ELR (cell line): Measurements from ENCODE around the gene NAMPT.
A peak's percentile ranks its signal among the peaks of the same experiment; 100 is the strongest.
"Not testable (repeated sequence)": the region's sequence is repeated elsewhere in the genome, so short reads cannot be mapped to it uniquely, and the experiment has no call there.

Experiments
- DNase-seq: peaks from one replicate; pipeline ENCODE4 v3.0.0-alpha.2; 2015; ENCODE audit warnings: low read depth

NAMPT gene

GRCh38 chr7:106284714-106285050 is at the start of gene NAMPT:
Gene NAMPT (minus strand): TSS chr7:106284983. CDS start chr7:106284884, 99 bp downstream.
- DNase-seq: no peak

GRCh38 chr7:106332201-106332600 is 47.4 kb upstream of the NAMPT start:
- DNase-seq: no peak

GRCh38 chr7:106331441-106332175 is 46.8 kb upstream of the NAMPT start:
- no peak for DNase-seq

- peak; percentile 74 for DNase-seq
Observed at GRCh38 chr7:106329971-106330733, 45.4 kb upstream of the NAMPT start.

- peak; percentile 25 for DNase-seq
Observed at GRCh38 chr7:106329408-106329807, 44.6 kb upstream of the NAMPT start.

- no peak for DNase-seq
Observed at GRCh38 chr7:106327538-106328481, 43.0 kb upstream of the NAMPT start.

- no peak for DNase-seq
Observed at GRCh38 chr7:106326594-106327537, 42.1 kb upstream of the NAMPT start.

GRCh38 chr7:106324509-106324908 is 39.7 kb upstream of the NAMPT start:
- DNase-seq: not testable (repeated sequence)

GRCh38 chr7:106320254-106320770 is 35.5 kb upstream of the NAMPT start:
- DNase-seq: not testable (repeated sequence)

GRCh38 chr7:106318482-106318881 is 33.7 kb upstream of the NAMPT start:
- no peak for DNase-seq

GRCh38 chr7:106317971-106318370 is 33.2 kb upstream of the NAMPT start:
- DNase-seq: no peak

GRCh38 chr7:106316947-106317346 is 32.2 kb upstream of the NAMPT start:
- DNase-seq: no peak

GRCh38 chr7:106314875-106315274 is 30.1 kb upstream of the NAMPT start:
- DNase-seq: no peak

GRCh38 chr7:106313966-106314365 is 29.2 kb upstream of the NAMPT start:
- DNase-seq: no peak

- peak; percentile 86 for DNase-seq
Observed at GRCh38 chr7:106313456-106313901, 28.7 kb upstream of the NAMPT start.

- peak; percentile 71 for DNase-seq
Observed at GRCh38 chr7:106312906-106313305, 28.1 kb upstream of the NAMPT start.

GRCh38 chr7:106312099-106312871 is 27.5 kb upstream of the NAMPT start:
- peak; percentile 57 for DNase-seq

GRCh38 chr7:106309362-106309761 is 24.6 kb upstream of the NAMPT start:
- DNase-seq: peak; percentile 13

GRCh38 chr7:106306256-106306655 is 21.5 kb upstream of the NAMPT start:
- no peak for DNase-seq

- DNase-seq: no peak
Observed at GRCh38 chr7:106305732-106306131, 20.9 kb upstream of the NAMPT start.
